GM21619 (cell line): ENCODE results near the gene PIP5K1C.

ENCODE experiments used
- ATAC-seq: cut with Tn5 transposase; IDR thresholded peaks from one replicate; pipeline ENCODE4 v1.9.1; 2021; ENCODE audit not compliant: unreplicated experiment

PIP5K1C gene

DNA sequence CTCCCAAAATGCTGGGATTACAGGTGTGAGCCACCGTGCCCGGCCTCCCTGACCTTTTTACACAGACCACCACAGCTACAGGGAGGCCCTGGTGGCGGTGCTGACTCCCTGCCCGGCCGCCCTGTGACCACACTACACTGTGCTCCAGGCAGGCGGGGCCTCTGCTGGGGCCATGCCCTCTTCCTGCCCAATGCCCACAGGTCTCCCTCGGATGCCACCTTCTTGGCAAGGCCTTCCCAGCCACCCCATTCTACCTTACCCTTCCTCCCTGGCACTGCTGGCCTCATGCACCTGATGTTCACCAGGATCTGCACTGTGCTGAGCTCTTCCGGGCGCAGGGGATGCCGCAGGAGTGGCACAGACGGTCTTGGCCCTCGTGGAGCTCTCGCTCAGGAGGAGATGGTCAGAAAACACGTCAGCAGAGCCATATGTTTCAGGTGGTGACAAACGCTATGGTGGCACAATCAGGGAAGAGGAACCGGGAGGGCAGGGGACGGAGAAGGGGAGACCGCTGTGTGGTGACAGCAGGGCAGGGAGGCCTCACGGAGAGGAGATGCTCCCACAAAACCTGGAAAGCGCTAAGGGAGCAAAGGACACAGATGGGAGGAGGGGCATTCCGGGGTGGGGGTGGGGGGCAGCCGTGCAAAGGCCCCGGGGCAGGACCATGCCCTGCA is 4.1 kb downstream of the PIP5K1C start:
- no peak for ATAC-seq

- no peak for ATAC-seq
Measured at GRCh38 chr19:3695124-3695733, 5.0 kb downstream of the PIP5K1C start.

GRCh38 chr19:3694361-3695123 is 5.7 kb downstream of the PIP5K1C start:
- no peak for ATAC-seq

GRCh38 chr19:3693025-3693925 is 7.0 kb downstream of the PIP5K1C start:
- no peak for ATAC-seq

GRCh38 chr19:3692141-3693024 is 7.9 kb downstream of the PIP5K1C start:
- ATAC-seq = no peak

- ATAC-seq = no peak
Measured at GRCh38 chr19:3691726-3692125, 8.5 kb downstream of the PIP5K1C start.

DNA sequence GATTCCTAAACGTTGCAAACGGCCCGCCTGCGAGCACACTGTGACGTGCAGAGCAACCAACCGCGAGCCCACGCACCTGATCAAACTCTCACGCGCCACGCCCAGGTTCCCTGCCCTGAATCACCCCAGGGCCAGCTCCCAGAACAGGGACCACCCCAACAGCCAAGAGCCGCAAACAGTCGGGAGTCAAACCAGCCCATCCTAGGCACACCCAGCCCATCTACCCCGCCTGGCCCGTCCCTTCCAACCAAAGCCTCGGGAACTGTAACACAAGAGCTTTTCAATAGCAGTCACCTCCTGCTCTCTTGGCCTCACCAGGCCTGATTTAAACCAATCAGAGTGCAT is 8.9 kb downstream of the PIP5K1C start:
- no peak for ATAC-seq

GRCh38 chr19:3690551-3691371 is 9.5 kb downstream of the PIP5K1C start:
- no peak for ATAC-seq

- ATAC-seq = no peak
Measured at GRCh38 chr19:3687774-3688706, 12.2 kb downstream of the PIP5K1C start.

DNA sequence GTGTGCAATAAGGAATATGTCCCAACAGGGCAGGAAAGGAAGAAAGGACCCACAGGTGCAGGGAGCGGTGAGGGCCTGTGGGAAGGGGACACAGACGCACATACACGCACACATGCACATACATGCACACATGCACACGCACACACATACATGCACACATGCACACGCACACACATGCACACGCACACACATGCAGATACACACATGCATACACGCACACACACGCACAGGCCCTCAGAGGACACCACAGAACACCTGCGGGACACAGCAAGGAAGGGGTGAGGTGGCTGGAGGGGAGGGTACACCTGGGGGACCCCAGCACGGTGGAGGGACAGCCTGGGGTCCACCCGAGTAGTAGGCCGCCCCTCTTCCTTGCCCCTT is 12.9 kb downstream of the PIP5K1C start:
- ATAC-seq = no peak

DNA sequence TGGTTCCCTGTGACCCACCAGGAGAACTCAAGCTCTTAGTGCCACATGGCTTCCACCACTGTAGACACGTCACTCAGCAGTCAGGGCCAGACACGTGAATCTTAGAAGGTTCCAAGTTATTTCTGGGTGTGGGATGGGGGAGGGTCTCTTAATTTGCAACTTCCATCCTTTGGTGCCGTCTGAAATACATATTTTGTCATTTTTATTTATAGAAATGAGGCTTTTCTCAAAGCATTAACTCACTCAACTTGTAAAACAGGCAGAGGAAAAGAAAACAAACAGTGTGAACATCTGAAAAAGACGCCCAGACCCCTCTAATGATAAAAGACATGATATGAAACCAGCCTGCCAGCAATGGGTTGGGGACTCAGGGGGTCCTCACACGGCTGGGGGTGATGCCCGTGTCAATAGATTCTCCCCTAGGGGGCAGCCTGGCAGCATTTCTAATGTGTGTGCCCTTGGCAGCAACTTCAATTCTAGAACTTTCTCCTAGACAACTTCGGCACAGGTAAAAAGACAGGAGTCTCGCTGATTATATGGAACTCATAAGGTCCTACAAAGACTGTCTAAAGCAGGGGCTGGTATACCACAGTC is 15.4 kb downstream of the PIP5K1C start:
- ATAC-seq = no peak

DNA sequence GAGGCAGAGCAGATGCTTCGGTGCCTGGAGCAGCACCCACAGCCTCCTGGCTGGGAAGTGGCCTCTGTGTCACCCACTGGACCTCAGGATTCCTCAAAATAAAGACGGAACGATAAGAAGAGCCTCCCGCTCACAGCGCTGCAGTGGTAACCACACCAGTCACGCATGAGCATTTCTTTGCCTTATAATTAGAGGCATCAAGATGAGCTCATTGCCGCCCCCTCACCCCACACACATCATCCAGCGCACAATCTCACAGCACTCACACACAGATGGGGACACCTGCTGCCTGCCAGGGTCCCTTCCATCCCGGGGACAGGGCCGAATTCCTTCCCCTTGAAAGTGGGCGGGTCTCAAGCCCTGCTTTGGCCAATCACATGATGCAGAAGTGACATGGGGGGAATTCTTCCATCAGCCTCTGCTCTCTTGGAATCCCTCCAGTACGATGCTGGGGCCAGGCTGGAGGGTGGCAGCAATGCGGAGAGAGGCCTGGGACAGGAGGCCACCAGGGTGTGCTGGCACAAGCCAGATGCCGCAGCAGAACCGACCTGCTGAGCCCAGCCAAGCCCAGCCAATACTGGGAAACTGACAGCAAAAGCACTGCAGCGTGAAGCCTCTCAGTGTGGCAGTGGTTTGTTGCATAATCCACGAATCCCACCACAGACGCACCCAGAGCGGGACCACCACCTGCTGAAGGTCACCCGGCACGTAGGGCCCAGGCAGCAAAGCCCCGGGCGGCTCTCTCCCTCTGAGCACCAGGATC is 16.0 kb downstream of the PIP5K1C start:
- ATAC-seq = no peak

DNA sequence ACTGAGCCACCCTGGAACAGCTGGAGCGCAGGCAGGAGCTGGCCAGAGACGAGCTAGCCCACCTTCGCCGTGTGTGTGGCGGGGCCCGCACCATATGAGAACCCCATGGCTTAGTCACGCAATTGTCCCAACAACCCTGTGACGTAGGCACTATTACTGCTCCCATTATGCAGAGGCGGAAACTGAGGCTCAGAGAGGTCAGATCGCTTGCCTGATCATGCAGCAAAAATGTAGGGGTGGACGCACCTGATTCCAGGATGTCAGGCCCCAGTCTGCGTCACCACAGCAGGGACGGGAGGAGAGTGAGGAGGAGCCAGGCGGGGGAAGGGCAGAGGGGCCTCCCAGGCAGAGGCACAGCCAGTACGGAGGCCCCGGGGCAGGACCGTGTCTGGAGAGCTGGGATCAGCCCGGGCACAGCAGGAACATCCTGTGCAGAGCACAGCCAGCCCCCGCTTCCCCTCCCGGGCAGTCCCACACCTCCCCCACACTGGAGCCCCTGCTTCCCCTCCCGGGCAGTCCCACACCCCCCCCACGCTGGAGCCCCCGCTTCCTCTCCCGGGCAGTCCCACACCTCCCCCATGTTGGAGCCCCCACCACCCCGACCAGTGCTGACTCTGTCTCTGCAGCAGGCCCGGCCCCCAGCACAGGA is 16.7 kb downstream of the PIP5K1C start:
- no peak for ATAC-seq

GRCh38 chr19:3682741-3683404 is 17.4 kb downstream of the PIP5K1C start:
- ATAC-seq = no peak

GRCh38 chr19:3682286-3682685 is 18.0 kb downstream of the PIP5K1C start:
- no peak for ATAC-seq

DNA sequence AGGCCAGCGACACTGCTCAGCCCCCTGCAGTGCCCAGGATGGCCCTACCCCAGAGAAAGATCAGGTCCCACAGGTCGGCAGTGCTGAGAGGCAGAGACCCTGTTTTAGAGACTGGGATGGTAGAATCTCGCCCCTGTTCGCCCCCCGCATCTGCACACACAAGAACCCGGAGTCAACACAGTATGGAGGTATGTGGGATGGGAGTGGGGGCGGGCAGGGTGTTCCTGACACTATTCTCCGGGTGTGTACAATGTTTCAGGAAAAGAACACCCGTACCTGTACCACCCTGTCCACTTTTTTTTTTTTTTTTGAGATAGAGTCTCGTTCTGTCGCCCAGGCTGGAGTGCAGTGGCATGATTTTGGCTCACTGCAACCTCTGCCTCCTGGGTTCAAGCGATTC is 19.3 kb downstream of the PIP5K1C start:
- ATAC-seq = no peak
